Measurements from ENCODE around the gene RASL10B. TPM values are rescaled to one million over a fixed set of nuclear protein-coding genes. Genes with fewer than 3 reads are reported as not detected.

RASL10B gene
- total RNA-seq, 1 donor from 2014 or later: 4.8 TPM

DNA sequence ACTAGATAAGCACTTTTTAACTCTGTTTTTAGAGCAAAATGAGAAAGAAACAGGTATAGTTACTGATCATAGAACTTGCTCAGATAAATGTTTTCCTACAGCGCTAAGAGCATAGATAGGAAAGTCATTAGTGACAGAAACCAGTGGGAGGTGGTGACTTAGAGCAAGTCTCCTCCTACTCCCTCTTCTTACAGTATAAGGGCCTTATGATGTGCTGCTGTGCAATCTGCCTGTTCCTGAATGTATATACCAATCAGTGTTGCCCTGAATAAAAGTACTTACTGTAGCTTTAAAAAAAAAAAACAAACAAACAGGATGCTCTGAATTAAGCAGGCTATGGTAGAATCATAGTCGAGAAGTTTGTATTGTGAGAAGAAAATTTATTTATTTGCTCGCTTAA lies 23.3 kb upstream of the RASL10B start:
- no peak for DNase-seq (ENCODE audit: low spot score)
- TF ChIP-seq EZH2 (IDR thresholded peaks at IDR 0.05): no peak
- no peak for TF ChIP-seq EZH2phosphoT487 (IDR thresholded peaks at IDR 0.05)
- TF ChIP-seq, protein P1, sequence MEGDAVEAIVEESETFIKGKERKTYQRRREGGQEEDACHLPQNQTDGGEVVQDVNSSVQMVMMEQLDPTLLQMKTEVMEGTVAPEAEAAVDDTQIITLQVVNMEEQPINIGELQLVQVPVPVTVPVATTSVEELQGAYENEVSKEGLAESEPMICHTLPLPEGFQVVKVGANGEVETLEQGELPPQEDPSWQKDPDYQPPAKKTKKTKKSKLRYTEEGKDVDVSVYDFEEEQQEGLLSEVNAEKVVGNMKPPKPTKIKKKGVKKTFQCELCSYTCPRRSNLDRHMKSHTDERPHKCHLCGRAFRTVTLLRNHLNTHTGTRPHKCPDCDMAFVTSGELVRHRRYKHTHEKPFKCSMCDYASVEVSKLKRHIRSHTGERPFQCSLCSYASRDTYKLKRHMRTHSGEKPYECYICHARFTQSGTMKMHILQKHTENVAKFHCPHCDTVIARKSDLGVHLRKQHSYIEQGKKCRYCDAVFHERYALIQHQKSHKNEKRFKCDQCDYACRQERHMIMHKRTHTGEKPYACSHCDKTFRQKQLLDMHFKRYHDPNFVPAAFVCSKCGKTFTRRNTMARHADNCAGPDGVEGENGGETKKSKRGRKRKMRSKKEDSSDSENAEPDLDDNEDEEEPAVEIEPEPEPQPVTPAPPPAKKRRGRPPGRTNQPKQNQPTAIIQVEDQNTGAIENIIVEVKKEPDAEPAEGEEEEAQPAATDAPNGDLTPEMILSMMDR (IDR thresholded peaks at IDR 0.05): no peak
- Histone ChIP-seq H3K79me2 (ENCODE audit: low read depth) (no peaks in the 10 kb centered on the region), H3K4me2 (no peak overlapping the region), H3K9me3 (ENCODE audit: low read depth) (no peaks in the 10 kb centered on the region), H3K4me3 (no peak overlapping the region), H2AFZ (replicated peaks) (no peak overlapping the region), H3K4me1 (peaks cover 5% of the 10 kb centered on the region), H3F3A (ENCODE audit: low read depth) (peaks cover 27% of the 10 kb centered on the region), H3K9ac (no peak overlapping the region), H3K36me3 (peaks cover 7% of the 10 kb centered on the region), H3K27me3 (no peaks in the 10 kb centered on the region), H3K27ac (no peak overlapping the region), H4K20me1 (ENCODE audit: low read depth) (peaks cover 5% of the 10 kb centered on the region)
- Mint-ChIP-seq H3K27me3 (ENCODE audit: insufficient read depth, low read depth) (no peaks in the 10 kb centered on the region), H3K36me3 (peaks cover 12% of the 10 kb centered on the region), H3K9me3 (no peaks in the 10 kb centered on the region), H3K4me1 (peaks cover 3% of the 10 kb centered on the region), H3K4me3 (no peak overlapping the region), H3K27ac (no peak overlapping the region)

DNA sequence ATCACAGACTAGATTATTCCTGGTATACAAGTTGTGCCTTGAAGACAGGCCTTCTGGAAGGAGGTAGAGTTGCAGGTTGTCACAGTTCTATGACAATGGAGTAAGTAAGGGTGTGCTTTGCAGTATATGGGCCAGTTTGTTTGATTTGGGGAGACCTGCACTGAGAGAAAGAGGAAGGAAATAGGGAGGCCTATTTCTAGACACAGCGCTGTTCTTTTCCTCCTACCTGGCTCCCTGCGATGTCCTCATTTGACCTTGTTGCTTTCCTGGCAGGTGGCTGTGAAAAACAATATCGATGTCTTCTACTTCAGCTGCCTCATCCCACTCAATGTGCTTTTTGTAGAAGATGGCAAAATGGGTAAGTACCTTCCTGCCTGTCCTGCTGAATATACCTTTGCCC lies 22.5 kb upstream of the RASL10B start:
- Mint-ChIP-seq H3K27me3 (ENCODE audit: insufficient read depth, low read depth) (no peaks in the 10 kb centered on the region), H3K27ac (peak overlapping the region; percentile 22), H3K4me3 (no peak overlapping the region), H3K4me1 (peaks cover 3% of the 10 kb centered on the region), H3K36me3 (peaks cover 10% of the 10 kb centered on the region), H3K9me3 (no peaks in the 10 kb centered on the region)
- Histone ChIP-seq H4K20me1 (ENCODE audit: low read depth) (peaks cover 5% of the 10 kb centered on the region), H3K4me2 (no peak overlapping the region), H2AFZ (replicated peaks) (no peak overlapping the region), H3K36me3 (peaks cover 7% of the 10 kb centered on the region), H3F3A (ENCODE audit: low read depth) (peaks cover 27% of the 10 kb centered on the region), H3K4me1 (peaks cover 5% of the 10 kb centered on the region), H3K27me3 (no peaks in the 10 kb centered on the region), H3K9ac (no peak overlapping the region), H3K4me3 (no peak overlapping the region), H3K27ac (no peak overlapping the region), H3K79me2 (ENCODE audit: low read depth) (no peaks in the 10 kb centered on the region), H3K9me3 (ENCODE audit: low read depth) (no peaks in the 10 kb centered on the region)
- no peak for DNase-seq (ENCODE audit: low spot score)
- TF ChIP-seq, protein P1 (IDR thresholded peaks at IDR 0.05): no peak
- TF ChIP-seq EZH2phosphoT487 (IDR thresholded peaks at IDR 0.05): no peak
- no peak for TF ChIP-seq EZH2 (IDR thresholded peaks at IDR 0.05)

DNA sequence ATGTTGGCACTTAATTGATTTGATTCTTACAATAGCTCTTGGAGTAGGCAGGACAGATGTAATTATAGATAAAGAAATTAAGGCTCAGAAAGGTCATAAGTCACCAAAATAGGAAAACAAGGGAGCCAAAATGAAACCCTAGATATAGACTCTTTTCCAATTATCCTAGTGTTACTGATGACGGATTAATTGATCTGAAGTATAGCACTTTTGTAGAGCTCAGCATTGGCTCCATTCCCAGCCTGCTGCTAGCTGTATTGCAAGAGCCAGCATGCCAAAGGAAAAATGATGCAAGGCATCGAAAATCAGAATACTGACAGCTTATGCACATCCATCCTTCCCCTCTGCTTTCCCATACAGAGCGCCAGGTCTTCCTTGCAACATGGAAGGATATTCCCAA lies 21.6 kb upstream of the RASL10B start:
- Histone ChIP-seq H3F3A (ENCODE audit: low read depth) (peaks cover 27% of the 10 kb centered on the region), H3K4me3 (no peak overlapping the region), H3K9ac (no peak overlapping the region), H3K9me3 (ENCODE audit: low read depth) (no peaks in the 10 kb centered on the region), H3K36me3 (peaks cover 7% of the 10 kb centered on the region), H4K20me1 (ENCODE audit: low read depth) (peaks cover 7% of the 10 kb centered on the region), H3K4me2 (no peak overlapping the region), H3K4me1 (peaks cover 13% of the 10 kb centered on the region), H2AFZ (replicated peaks) (no peak overlapping the region), H3K27me3 (no peaks in the 10 kb centered on the region), H3K27ac (no peak overlapping the region), H3K79me2 (ENCODE audit: low read depth) (no peaks in the 10 kb centered on the region)
- DNase-seq (ENCODE audit: low spot score): no peak
- Mint-ChIP-seq H3K9me3 (no peaks in the 10 kb centered on the region), H3K36me3 (peaks cover 9% of the 10 kb centered on the region), H3K4me3 (no peak overlapping the region), H3K27ac (no peak overlapping the region), H3K27me3 (ENCODE audit: insufficient read depth, low read depth) (no peaks in the 10 kb centered on the region), H3K4me1 (peaks cover 3% of the 10 kb centered on the region)
- TF ChIP-seq EZH2phosphoT487 (IDR thresholded peaks at IDR 0.05): no peak
- no peak for TF ChIP-seq EZH2 (IDR thresholded peaks at IDR 0.05)
- TF ChIP-seq, protein P1 (IDR thresholded peaks at IDR 0.05): no peak

All from neural progenitor cell (in vitro differentiated cells).